Karpas-422 (cell line): ENCODE results near the gene PSMD11. TPM values are rescaled to one million over a fixed set of nuclear protein-coding genes. Genes with fewer than 3 reads are reported as not detected.
"Not testable (repeated sequence)": the region's sequence is repeated elsewhere in the genome, so short reads cannot be mapped to it uniquely, and the experiment has no call there.

Source experiments
- DNase-seq: peaks from one replicate; pipeline ENCODE4 v3.0.0-alpha.2; 2015
- H2AFZ ChIP-seq: fragments of 200-600 bp; sonication (generic); 2 replicates; pipeline ENCODE4 v1.6.1; 2014; ENCODE audit warnings: antibody characterized with exemption, low read length, mixed read lengths
- H3K27ac ChIP-seq: fragments of 200-600 bp; sonication (generic); 2 replicates; pipeline ENCODE4 v1.5.1; 2014; ENCODE audit warnings: mild to moderate bottlenecking, low read length, moderate library complexity
- H3K27me3 ChIP-seq: fragments of 200-600 bp; sonication (generic); 2 replicates; pipeline ENCODE4 v1.6.1; 2014; ENCODE audit warnings: low read length, mixed read lengths
- H3K36me3 ChIP-seq: fragments of 200-600 bp; sonication (generic); 2 replicates; pipeline ENCODE4 v1.6.1; 2014; ENCODE audit warnings: low read length, mixed read lengths; ENCODE audit not compliant: insufficient read depth
- H3K4me1 ChIP-seq: fragments of 200-600 bp; sonication (generic); 2 replicates; pipeline ENCODE4 v1.6.1; 2014; ENCODE audit warnings: mild to moderate bottlenecking, low read length, mixed read lengths
- H3K4me2 ChIP-seq: fragments of 200-600 bp; sonication (generic); 2 replicates; pipeline ENCODE4 v1.6.1; 2014; ENCODE audit warnings: low read length, low read depth, mild to moderate bottlenecking; ENCODE audit not compliant: poor library complexity, severe bottlenecking
- H3K4me3 ChIP-seq: fragments of 200-600 bp; sonication (generic); 2 replicates; pipeline ENCODE4 v1.5.1; 2014; ENCODE audit warnings: mild to moderate bottlenecking, antibody characterized with exemption, low read length, mixed read lengths
- H3K79me2 ChIP-seq: fragments of 200-600 bp; sonication (generic); 2 replicates; pipeline ENCODE4 v1.6.1; 2014; ENCODE audit warnings: mild to moderate bottlenecking, low read length, mixed read lengths
- H3K9ac ChIP-seq: fragments of 200-600 bp; sonication (generic); 2 replicates; pipeline ENCODE4 v1.6.0; 2014; ENCODE audit warnings: low read length
- H3K9me2 ChIP-seq: fragments of 200-600 bp; sonication (generic), shearing (Covaris generic); replicated peaks from 2 replicates; pipeline ENCODE4 v1.6.0; 2014; ENCODE audit warnings: mild to moderate bottlenecking, low read length, moderate library complexity; ENCODE audit not compliant: insufficient read depth
- H3K9me3 ChIP-seq: fragments of 300-700, 200-600 bp; sonication (generic); 2 replicates; pipeline ENCODE4 v1.6.1; 2014; ENCODE audit warnings: low read length, mixed read lengths
- H4K20me1 ChIP-seq: fragments of 200-600 bp; sonication (generic); 2 replicates; pipeline ENCODE4 v1.6.1; 2014; ENCODE audit warnings: mild to moderate bottlenecking, antibody characterized with exemption, low read length, low read depth; ENCODE audit not compliant: insufficient read depth
- total RNA-seq: library from RNA; depleted of rRNA; stranded (reverse); fragments of >200 nt; shearing (Covaris generic); gene quantifications from 2 replicates; pipeline ENCODE4 v1.2.3, GENCODE V29; 2014; ENCODE audit warnings: low replicate concordance

Gene PSMD11
- total RNA-seq, 1 experiment from 2014 or later: 79.6 TPM

DNA sequence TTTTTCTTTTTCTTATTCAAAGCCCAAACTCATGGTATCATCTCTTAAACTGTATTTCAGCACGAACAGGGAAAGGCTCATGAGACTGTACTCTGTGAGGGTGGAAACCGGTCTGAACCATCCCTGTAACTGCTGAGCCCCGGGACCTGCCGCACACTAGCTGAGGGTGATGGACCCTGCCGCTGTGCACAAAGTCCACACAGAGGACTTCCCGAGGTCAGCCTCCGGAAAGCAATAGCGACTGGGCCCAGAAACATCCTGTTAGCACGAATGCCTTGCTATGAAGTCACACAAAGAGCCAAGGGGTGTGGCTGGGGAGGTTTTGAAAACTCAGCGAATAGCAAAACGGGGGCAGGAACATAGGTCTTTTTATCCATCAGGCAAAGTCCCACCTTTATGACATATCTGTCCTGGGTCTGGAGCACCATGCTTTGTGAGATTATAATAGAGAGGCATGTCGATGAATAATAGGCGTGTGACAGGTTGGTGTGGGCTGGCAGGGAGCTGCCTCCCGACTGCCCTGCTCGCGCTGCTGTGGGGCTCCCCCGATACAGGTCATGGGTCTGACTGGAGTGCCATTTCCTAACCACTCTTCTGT lies 75.9 kb downstream of the PSMD11 start:
- Histone ChIP-seq H3K27me3 (no peaks in the 10 kb centered on the region), H3K4me3 (no peak overlapping the region), H2AFZ (no peak overlapping the region), H3K4me1 (peaks cover 13% of the 10 kb centered on the region), H3K27ac (no peak overlapping the region), H3K9me2 (no peaks in the 10 kb centered on the region), H3K9me3 (no peaks in the 10 kb centered on the region), H3K36me3 (no peaks in the 10 kb centered on the region), H3K9ac (no peak overlapping the region), H4K20me1 (no peaks in the 10 kb centered on the region), H3K79me2 (no peaks in the 10 kb centered on the region), H3K4me2 (no peak overlapping the region)
- no peak for DNase-seq

DNA sequence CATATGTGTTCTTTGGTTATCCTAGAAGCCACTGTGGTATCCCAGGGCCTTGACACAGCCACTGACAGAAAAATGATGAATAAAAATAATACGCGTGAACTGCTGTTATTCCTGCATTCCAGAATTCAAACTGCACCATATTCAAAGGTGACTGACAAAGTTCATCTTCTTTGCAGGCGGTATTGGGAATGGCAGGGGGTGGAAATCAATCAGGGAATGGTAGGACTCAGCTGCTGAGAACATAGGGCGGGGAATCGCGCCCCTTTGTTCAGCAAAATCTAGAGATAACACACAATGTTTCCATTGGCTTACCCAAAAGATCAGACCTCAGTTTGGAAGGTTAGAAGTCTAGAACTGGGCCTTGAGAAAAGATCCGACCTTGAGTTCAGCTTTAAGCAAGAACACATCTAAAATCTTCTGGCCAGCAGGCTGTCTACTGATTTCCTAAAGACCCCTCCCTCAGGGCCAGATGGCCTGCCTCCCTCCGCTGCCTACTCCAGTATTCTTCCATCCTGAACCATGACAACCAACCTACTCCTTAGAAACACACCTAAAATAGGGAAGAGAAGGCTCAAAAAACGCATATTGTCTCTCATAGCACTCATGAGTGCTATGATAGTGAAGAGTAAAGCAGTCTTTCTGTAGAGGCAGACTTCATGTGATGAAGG lies 76.6 kb downstream of the PSMD11 start:
- Histone ChIP-seq H3K9ac (no peak overlapping the region), H3K27me3 (no peaks in the 10 kb centered on the region), H3K36me3 (no peaks in the 10 kb centered on the region), H4K20me1 (no peaks in the 10 kb centered on the region), H3K9me3 (no peaks in the 10 kb centered on the region), H3K79me2 (no peaks in the 10 kb centered on the region), H2AFZ (no peak overlapping the region), H3K4me3 (no peak overlapping the region), H3K27ac (no peak overlapping the region), H3K4me1 (peaks cover 13% of the 10 kb centered on the region), H3K4me2 (no peak overlapping the region), H3K9me2 (no peaks in the 10 kb centered on the region)
- DNase-seq: no peak

DNA sequence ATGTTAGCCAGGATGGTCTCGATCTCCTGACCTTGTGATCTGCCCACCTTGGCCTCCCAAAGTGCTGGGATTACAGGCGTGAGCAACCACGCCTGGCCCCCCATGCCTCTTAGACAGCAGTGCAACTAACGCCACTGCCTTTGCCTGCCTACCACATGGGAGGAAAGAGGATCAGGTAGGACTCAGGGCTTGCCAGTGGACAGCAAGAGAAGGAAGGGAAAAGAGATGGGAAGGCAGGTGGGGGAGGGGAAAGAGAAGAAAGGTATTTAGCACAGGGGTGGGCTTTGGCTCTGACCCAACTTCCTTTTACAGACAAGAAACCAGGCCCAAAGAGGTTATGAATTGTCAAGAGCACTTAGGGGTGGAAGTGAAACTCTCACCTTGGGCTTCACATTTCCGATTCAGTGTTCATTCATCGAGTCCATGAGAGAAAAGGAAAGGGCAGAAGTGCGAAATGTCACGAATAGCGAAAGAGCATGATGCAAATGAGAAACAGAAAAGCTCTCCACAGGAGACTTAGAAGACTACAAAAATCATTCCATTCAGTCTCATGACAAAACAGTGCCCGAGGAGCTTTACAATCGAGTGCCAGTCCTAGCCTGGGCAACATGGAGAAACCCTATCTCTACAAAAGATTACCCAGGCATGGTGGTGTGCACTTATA lies 78.8 kb downstream of the PSMD11 start:
- H3K27me3 ChIP-seq: no peaks in the 10 kb centered on the region
- no peak overlapping the region for H2AFZ ChIP-seq
- no peaks in the 10 kb centered on the region for H4K20me1 ChIP-seq
- DNase-seq: peak; percentile 65
- H3K4me1 ChIP-seq: peaks cover 13% of the 10 kb centered on the region
- H3K9me2 ChIP-seq: no peaks in the 10 kb centered on the region
- no peak overlapping the region; the same call in 1 of the 2 replicates for H3K9ac ChIP-seq
- no peak overlapping the region for H3K27ac ChIP-seq
- peak overlapping the region; percentile 7; the same call in 1 of the 2 replicates for H3K4me3 ChIP-seq
- no peaks in the 10 kb centered on the region for H3K9me3 ChIP-seq
- H3K36me3 ChIP-seq: no peaks in the 10 kb centered on the region
- peak overlapping the region; percentile 34 for H3K4me2 ChIP-seq
- no peaks in the 10 kb centered on the region for H3K79me2 ChIP-seq

- no peak overlapping the region for H3K27ac ChIP-seq
- H3K4me2 ChIP-seq: no peak overlapping the region
Measured at GRCh38 chr17:32523827-32524552, 79.7 kb downstream of the PSMD11 start.

GRCh38 chr17:32524553-32524880 lies 80.2 kb downstream of the PSMD11 start:
- H3K4me2 ChIP-seq, H3K27me3 ChIP-seq: not testable (repeated sequence)

More at GRCh38 chr17:32523827-32524552, 79.7 kb downstream of the PSMD11 start:
- no peaks in the 10 kb centered on the region for H3K9me3 ChIP-seq
- no peaks in the 10 kb centered on the region for H3K27me3 ChIP-seq
- H2AFZ ChIP-seq: no peak overlapping the region
- no peaks in the 10 kb centered on the region for H3K9me2 ChIP-seq
- H4K20me1 ChIP-seq: no peaks in the 10 kb centered on the region
- peaks cover 13% of the 10 kb centered on the region for H3K4me1 ChIP-seq
- H3K36me3 ChIP-seq: no peaks in the 10 kb centered on the region
- H3K9ac ChIP-seq: no peak overlapping the region
- H3K79me2 ChIP-seq: no peaks in the 10 kb centered on the region
- H3K4me3 ChIP-seq: no peak overlapping the region
- DNase-seq: no peak

DNA sequence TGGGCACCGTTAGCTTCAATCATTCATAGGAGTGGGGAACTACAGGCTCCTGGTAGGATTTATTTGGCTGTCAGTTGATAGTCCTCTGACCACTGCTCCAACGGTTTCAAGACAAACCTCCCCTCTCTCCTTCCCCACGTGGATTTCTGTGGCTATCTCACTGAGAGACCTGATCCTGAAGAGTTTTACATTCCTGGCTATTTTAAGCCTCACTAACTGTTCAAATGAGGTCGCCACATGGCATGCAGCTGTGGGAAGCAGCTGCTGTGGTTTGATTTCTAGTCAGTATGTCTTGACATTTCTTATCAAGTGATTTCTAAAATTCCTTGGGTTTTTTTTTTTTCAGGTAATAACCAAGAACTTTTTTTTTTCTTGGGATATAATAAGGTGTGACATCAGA lies 80.8 kb downstream of the PSMD11 start:
- Histone ChIP-seq H3K4me1 (peaks cover 13% of the 10 kb centered on the region), H3K9me2 (no peaks in the 10 kb centered on the region), H3K27ac (no peak overlapping the region), H3K9me3 (no peaks in the 10 kb centered on the region), H3K4me3 (no peak overlapping the region), H3K36me3 (no peaks in the 10 kb centered on the region), H3K9ac (no peak overlapping the region), H4K20me1 (no peaks in the 10 kb centered on the region), H3K79me2 (no peaks in the 10 kb centered on the region), H3K27me3 (no peaks in the 10 kb centered on the region), H3K4me2 (no peak overlapping the region), H2AFZ (no peak overlapping the region)
- no peak for DNase-seq

More at GRCh38 chr17:32524553-32524880, 80.2 kb downstream of the PSMD11 start:
- H3K36me3 ChIP-seq, H3K9ac ChIP-seq, H3K9me2 ChIP-seq, H3K4me3 ChIP-seq, H2AFZ ChIP-seq, H4K20me1 ChIP-seq, H3K9me3 ChIP-seq, H3K79me2 ChIP-seq, DNase-seq, H3K27ac ChIP-seq: not testable (repeated sequence)
- peaks cover 13% of the 10 kb centered on the region for H3K4me1 ChIP-seq

GRCh38 chr17:32527146-32527545 lies 82.8 kb downstream of the PSMD11 start:
- Histone ChIP-seq H3K4me3 (no peak overlapping the region), H3K9ac (no peak overlapping the region), H3K4me1 (peaks cover 13% of the 10 kb centered on the region), H3K4me2 (no peak overlapping the region), H4K20me1 (no peaks in the 10 kb centered on the region), H3K79me2 (no peaks in the 10 kb centered on the region), H2AFZ (no peak overlapping the region), H3K27ac (no peak overlapping the region), H3K36me3 (no peaks in the 10 kb centered on the region), H3K9me2 (no peaks in the 10 kb centered on the region), H3K27me3 (no peaks in the 10 kb centered on the region), H3K9me3 (no peaks in the 10 kb centered on the region)
- DNase-seq: no peak

GRCh38 chr17:32528825-32529224 lies 84.5 kb downstream of the PSMD11 start:
- Histone ChIP-seq H3K9ac (no peak overlapping the region), H2AFZ (no peak overlapping the region), H3K4me2 (no peak overlapping the region), H4K20me1 (no peaks in the 10 kb centered on the region), H3K27ac (no peak overlapping the region), H3K4me1 (no peaks in the 10 kb centered on the region; the same call in 1 of the 2 replicates), H3K4me3 (no peak overlapping the region), H3K27me3 (no peaks in the 10 kb centered on the region), H3K79me2 (no peaks in the 10 kb centered on the region), H3K36me3 (no peaks in the 10 kb centered on the region), H3K9me3 (no peaks in the 10 kb centered on the region), H3K9me2 (no peaks in the 10 kb centered on the region)
- DNase-seq: no peak
